ENCODE results near the gene SHISA5.
A peak's percentile ranks its signal among the peaks of the same experiment; 100 is the strongest.

Gene SHISA5

DNA sequence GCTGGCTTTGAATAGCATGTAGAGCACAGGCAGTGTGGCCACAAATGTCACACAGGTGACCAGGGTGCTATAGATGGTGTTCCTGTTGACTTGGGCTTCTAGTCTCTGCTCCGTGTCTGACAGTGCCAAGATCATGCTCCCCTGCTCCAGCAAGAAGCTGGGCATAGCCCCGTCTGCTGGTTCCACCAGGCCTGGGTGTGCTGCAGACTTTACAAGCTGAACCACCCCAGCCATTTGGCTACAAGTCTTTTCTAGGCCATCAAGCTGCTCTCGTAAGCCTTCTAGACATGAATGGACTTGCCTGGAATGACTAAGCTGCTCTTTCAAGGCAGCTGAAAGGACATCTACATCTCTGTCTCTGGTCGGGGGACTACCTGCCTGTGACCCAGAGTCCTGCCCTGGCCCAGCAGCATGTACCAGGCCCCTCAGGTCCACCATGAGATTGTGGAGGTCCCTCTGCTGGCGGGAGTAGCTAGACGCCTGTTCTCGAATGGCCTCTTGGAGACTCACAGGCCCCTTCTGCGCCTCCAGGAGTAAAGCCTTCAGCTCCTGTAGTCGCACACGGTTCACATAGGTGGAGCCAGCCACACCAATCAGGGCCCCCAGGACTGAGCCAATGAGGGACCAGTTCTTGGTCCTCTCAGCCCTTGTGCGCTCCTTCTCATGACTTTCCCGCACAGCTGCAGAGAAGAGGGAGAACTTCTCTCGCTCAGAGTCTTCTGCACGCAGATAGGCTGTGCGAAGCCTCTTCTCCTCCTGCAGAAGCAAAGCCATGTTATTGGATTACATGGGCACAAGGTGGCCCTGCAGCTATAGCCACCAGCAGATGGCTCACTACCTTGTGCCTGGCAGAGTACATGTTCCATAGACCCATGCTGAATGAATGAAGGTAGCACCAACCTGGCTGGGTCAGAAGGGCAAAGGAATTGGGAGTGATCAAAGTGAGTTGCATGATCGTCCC is 71.3 kb downstream of the SHISA5 start:
- no peak for FAIRE-seq
- DNase-seq (ENCODE audit: low spot score): no peak

DNA sequence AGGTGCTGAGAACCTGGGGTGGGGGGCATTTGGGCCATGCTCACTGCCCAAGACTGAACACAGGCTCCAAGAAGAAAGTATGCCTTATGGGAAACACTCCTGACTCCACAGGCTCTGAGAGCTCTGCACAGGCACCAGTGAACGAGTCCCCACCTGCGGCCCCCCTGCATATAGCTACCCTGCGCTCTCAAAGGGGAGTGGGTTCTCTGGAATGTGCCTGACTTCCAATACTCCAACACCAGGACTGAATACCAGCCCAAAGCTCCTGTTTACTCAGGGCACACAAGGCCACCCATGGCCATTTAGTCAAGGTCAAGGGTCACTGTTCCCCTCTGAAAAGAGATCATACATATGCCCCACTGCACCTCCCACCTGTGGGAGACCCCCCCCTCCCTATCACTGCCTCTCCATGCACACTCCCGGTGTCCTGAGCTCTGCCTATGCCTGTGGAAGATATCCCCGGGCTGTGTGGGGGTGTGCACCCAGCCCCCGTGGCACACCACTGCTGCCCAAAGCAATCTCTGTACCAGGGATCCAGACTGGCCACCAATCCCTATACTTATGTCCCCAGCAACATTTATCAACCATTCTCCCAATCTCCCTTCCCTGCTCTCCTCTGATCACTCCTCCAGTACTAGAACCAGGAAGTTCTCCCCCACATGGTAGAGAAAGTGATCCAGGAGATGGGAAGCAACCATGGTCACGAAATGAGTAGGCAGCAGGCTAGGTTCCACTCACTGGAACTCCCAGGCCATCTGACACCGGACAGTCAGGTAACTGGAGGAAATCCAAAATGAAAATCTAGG is 72.5 kb downstream of the SHISA5 start:
- DNase-seq (ENCODE audit: low spot score) (no peak), FAIRE-seq (no peak)

DNA sequence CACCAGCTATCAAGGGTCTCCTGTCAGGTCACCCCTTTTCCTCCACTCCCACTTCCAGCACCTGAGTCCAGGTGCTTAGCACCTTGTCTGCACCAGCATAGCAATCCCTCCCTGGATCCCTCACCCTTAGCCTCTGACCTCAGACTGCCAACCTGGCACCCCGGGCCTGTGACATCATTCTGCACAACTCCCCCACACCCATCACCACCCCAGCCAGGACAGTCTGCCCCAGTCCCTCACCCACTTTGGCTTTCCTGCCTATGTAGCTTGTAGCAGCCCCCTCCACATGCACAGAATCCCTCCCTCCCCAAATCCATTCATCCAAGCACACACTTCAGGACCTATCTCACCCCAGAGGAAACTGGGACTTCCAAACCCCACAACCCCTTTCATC is 73.3 kb downstream of the SHISA5 start:
- FAIRE-seq: no peak
- no peak for DNase-seq (ENCODE audit: low spot score)

DNA sequence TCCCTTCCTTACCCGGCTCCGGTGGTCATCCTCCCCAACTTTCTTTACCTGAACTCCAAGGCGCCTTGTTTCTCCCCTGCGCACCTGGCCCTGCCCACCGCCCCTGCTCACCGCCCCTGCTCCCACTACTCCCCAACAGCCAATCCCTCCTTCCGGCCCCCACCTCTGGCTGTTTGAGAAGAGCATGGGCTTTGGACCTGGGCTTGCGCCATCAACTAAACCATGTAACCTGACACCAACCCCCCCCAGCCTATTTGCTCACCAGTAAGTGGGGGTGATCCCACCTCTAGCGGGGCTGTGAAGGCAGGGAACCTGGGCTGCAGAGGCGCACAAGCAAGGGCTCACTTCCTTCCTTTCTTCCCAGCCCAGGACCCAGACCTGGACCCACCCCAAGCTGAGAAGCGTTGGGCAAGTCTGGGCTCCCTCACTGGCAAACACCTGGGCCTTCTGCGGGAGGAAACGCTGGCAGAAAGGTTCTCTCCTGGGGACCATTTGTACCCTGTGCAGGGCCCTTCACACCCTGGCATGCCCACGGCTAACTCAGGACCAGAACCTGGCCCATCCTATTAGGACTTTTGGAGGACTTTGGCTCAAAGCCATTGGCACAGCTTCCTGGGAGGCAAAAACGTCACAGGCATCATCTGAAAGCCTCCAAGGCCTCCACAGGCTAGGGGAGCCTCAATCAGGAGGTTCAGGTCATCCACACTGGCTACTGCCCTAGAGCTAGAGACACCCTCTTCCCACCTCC is 73.8 kb downstream of the SHISA5 start, which contains the start of gene PLXNB1:
Gene PLXNB1 (minus strand): TSS at position 127 of the 748 bp plus-strand sequence. CDS start 5,475 bp downstream, outside the sequence.
- no peak for DNase-seq (ENCODE audit: low spot score)
- no peak for FAIRE-seq

DNA sequence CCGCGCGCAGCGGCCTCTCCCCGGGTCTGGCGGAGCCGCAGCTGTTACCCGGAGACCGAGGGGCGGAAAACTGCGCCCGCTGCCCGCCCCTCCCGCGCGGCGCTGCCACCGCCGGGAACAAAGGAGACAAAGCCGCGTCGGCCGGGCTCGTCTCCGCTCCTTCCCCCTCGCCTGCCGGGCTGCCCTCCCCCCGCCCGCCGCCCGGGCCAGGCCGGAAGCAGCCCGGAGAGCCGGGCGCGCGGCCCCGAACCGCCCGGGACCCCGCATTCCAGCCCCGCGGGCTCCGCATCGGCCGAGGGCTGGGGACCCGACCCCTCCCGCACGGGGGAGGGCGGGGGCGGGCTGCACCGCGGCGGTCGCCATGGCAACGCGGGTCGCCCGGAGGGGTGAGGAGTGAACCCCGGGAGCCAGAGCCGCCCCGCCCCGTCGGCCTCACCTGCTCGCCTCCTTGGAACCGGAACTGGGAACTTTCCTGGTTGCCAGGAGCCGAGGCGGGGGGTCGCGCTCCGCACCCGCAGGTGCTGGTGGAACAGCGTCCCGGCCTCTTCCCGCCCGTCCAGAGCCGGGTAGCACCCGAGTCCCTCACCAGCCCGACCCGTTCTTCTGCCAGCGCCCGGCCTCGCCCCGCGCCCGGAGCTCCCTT is 74.5 kb downstream of the SHISA5 start:
- no peak for DNase-seq (ENCODE audit: low spot score)
- no peak for FAIRE-seq

DNA sequence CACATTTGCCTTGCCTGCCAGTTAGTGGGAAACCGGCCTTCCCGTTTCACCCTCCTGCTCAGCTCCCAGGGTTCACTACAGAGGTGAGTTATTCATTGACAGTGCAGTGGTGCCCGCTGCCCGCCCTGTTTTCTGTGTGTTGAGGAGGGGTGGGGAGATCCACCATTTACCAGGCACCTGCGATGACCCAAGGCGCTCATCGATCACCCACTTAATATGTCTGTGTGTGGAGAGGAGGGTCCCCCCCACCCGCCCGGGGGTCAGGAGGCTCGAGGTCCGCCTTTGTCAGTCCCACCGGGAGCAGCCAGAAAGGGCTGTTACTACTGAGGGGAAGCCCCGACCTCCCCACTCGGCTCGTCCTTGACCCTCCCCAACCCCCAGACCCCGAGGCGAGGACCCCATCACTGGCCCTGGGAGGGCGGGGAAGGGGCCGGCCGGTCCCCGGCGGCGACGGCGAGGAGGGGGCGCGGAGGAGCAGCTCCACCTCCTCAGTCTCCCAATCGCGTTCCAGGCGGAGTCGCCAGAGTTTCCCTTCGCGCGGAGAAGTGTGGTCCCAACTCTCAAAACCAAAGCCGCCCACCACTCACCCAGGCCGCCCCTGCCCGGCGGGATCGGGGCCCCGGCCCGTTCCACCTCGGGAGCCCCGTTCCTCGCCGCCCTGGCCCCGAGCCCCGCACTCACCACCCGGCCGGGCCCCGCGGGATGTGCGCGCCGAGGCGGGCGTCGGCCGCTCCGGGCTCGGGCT is 75.2 kb downstream of the SHISA5 start:
- FAIRE-seq (peak; percentile 8), DNase-seq (ENCODE audit: low spot score) (peak; percentile 40)

DNA sequence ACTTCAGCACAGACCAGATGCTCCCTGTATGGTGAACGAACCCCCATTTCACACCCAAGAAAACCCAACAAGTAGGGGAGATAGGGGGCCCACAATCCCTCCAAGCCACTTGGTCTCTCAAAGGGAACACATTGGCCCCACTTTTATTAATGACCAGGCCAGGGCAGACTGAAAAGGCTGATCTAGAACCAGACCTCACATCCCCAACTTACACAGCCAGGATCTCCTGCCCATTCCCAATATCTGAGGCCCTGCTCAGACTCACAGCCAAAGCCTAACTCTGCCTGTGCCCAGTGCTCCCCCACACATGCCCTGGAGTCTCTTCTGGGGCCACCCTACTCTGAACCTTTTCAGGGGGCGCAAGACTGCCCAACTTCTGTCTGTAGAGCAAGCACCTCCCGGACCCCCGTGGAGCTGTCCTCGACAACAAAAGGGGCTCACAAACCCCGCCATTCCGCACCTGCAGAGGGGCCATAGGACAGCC is 75.8 kb downstream of the SHISA5 start:
- FAIRE-seq (no peak), DNase-seq (ENCODE audit: low spot score) (no peak)

DNA sequence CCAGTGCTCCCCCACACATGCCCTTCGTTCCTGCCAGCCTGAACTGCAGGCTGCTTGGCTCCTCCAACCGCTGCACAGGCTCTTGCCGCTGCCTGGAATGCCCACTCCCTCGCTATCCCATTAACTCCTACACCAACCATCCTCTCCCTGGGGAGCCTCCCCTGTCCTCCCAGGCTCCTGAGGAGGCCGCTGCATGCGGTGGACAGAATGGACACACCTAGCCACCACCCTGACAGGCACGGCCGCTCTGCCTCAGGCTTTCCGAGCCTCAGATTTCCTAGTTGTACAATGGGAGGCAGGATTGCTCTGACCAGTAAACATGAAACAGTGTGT is 76.4 kb downstream of the SHISA5 start:
- no peak for FAIRE-seq
- no peak for DNase-seq (ENCODE audit: low spot score)

DNA sequence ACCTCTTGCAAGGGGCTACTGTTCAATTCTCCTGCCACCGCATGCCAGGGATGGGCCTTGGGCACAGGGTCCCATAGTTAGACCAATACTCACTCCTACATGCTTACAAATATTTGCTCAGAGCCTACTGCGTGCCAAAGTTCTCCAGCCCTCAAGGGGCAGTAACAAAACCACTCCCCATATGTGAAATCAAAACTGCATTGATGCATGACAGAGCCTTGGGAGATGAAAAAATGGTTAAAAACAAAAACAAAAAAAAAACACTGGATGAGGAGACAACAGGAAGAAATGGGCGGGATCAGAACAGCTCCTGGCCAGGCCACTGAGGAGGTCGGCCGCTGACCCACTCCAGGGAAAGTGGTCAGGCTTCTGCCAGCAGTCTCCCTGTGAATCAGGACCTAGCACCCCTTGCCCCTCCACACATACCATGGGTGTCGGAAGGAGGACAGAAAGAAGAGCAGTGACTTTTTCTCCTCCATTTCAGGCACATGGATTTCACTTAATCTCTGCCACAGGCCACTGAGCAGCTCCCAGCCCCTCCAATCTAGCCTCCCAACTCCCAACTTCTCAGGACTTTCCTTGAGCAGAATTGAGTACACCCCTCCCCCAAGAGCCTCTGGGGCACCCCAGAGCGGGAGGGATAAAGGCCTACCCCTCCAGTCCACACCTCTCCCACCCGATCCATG is 76.9 kb downstream of the SHISA5 start:
- FAIRE-seq: no peak

DNA sequence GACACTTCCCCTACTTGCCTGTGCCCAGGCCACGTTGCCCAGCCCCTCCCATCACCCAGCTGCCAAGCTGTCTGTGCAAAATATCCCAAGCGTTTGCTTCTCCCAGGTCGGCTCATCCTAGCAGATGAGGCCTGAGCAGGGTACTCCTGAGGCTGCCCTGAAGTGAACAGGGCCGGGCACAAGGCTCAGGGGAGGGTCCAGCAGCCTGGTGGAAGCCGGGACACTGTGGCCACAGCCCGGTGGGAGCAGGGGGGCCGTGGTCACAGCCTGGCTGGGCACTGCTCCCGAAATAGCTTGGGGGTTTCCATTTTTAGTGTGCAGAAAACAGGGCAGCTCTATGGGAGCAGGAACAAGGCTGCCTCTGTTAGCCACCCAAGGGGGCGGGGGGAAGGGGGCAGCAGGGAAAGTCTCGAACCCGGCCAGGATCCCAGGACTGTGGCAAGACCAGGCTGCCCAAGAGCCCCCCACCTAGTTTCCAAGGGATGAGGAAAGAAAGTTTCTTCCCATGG is 77.5 kb downstream of the SHISA5 start:
- FAIRE-seq: no peak

More for the DNA sequence above, 76.9 kb downstream of the SHISA5 start:
- no peak for DNase-seq (ENCODE audit: low spot score)

DNA sequence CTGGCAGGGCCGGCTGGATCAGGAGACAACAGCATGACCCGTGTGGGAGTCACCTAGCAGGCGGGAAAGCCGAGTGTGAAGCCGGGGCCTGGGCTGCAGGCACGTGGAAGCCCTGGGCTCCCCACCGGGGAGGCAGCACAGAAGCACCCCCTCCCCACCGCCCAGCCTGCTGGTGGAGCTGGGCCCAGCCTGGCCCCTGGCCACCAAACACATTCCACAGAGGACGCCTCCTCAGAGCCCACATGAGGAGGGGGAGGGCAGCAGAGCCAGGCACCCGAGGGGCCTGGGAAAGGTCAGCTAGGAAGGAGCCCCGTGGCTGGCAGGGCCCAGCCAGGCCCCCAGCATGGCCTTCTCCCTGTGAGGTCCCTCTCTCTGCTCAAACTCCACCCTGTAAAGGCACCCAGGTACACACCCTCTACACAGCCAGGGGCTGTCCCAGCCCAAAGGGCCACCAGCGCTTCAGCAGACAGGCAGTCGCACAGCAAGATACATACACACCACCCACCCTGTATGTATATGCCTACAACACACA is 78.6 kb downstream of the SHISA5 start:
- FAIRE-seq (no peak), DNase-seq (ENCODE audit: low spot score) (no peak)

More for the DNA sequence above, 77.5 kb downstream of the SHISA5 start:
- no peak for DNase-seq (ENCODE audit: low spot score)

DNA sequence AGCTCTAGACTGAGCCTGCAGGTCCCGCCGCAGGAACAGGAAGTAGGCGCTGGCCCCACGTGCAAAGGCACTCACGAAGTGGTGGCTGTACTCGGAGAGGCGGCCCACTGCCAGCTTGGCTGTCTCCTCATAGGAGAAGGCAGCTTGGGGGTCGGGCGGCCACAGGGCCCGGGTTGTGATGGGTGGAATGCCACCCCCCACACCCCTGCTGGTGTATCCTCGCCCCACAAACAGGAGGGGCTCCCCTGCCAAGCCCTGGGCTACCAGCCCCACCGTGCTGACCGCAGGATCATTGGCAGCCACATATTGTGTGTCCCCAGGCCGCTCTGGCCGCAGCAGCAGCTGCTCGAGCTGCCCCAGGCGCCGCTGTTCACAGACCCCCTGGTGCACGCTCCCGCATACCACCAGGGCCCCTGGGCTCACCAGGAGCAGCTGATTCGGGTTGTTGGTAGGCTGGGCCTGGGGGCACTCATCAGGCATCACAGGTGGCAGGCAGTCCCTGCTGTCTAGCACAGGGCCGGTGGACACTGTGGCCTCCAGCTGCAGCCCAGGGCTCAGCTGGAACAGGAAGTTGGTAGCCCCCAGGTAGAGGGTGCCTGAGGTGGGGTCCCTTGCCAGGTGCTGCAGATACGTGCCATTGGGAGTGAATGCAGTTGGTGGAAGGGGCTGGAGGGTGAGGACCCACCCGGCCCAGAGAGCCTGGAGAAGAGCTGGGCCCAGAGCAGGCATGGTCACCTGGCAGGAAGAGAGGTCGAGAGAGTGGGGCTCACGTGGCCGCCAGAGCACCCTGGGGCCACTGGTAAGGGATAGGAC is 79.9 kb downstream of the SHISA5 start:
- DNase-seq (ENCODE audit: low spot score) (no peak), FAIRE-seq (no peak)

DNA sequence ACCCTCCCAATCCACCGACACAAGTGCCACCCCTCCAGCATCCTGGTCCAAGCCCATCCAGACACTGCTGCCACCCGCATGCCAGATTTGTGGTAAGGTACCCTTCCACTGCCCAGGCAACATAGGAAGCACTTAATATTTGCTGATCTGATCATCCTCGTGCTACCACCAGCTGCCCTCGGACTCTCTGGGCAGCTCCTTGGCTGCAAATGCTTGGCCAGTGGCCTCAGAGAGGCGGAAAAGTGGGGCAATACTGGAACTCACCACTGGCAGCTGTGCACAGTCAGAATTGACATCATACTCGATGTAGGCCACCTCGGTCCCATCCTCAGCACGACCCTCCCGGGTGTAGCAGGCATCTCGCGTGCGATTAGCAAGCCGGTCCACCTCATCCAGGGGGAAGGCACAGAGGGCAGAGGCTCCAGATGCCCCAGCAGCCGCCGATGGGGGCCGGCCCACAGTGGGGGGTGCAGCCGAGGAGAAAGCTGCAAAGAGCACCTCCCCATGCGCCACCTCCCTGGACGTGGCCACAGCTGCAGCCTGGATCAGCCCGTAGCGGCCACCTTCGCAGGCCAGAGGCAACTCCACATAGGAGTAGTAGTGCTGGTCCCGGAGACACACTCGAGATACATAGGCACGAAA is 80.6 kb downstream of the SHISA5 start:
- FAIRE-seq: no peak
- no peak for DNase-seq (ENCODE audit: low spot score)

DNA sequence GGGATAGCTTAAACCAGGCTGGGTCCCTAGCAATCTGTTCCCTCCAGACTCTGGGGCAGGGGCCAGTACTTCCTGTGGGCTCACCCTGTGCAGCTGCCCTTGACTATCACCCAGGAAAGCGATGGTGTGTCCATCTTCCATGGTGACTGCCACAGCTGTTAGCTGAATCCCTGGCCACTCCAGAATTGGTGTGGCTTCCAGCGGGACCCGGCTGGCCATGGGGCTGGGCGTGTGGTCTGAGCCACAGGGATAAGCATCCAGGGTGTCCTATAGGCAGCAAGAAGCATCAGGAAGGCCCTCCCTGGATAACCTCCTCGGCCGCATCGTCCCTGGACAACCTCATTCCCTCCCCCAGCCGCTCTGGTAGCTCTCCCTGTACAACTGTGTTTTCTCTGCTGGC is 81.3 kb downstream of the SHISA5 start:
- no peak for DNase-seq (ENCODE audit: low spot score)
- FAIRE-seq: no peak

DNA sequence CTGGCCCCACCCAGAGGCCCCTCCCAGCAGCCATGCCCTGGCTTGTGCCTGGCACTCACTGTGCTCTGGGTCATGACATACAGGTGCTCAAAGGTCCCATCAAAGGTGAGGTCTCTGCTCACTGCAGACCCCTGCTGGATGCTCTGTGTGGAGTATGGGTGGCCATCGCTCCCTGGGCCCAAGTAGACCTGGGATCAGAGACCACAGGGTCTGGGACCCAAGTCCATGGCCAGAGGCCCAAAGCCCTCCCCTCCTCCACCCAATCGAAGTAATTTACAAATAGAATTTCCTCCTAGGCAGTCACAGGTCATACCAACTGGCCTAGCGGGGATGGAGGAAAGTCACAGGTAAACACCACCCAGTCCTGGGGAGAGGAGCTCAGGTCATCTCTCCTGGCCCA is 81.7 kb downstream of the SHISA5 start:
- FAIRE-seq (no peak), DNase-seq (ENCODE audit: low spot score) (no peak)

DNA sequence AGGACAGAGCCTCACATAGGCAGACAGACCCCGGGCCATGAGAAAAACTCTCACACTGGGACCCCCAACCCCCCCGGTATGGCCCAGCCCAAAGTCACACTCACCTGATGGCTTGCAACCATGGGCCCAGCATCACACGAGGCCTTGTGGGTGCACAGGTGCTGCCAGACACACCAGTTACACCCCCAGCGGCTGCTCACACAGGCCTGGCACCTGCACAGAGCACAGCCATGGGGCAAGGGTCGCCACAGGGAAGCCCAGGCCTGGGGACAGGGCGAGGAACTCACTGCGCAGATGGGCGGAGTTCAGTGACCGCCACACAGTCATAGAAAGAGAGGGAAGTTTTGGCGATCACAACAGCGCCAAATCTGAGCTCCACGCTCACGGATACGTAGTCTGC is 83.4 kb downstream of the SHISA5 start:
- DNase-seq (ENCODE audit: low spot score): no peak
- no peak for FAIRE-seq

DNA sequence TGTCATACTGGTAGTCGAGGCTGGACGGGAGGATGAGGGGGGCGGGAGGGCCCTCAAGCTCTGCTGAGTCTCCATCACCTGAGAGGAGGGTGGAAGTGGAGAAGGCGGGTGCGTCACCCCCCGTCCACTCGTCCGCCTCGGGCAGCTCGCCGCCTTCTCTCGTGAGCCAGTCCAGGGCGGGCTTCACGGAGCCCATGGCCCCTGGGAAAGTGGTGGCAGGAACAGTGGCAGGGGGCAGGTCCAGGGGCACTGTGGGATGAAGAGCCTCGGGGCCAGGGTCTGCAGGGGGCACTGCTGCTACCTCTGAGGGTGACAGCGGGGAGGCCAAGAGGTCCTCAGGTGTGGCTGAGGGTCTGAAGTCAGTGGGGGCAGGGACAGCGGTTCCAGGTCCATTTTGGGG is 84.4 kb downstream of the SHISA5 start:
- DNase-seq (ENCODE audit: low spot score) (no peak), FAIRE-seq (no peak)

DNA sequence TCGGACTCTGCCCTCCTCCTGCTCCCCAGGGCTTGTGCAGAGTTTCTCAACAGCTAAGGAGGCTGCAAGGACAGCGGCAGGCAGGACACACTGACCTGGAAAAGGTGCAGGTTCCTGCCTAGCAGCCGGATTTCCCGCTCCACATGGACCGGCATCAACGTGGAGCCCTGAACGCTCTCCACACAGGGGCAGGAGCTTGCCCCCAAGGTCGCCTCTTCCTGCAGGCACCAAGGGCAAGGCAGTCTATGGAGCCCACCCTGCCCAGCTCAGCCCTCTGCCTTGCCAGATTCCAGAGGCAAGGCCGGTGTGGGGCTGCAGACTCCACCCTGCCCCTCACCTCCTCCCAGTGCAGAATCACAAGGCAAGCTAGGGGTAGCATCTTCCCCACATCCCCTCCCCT is 84.8 kb downstream of the SHISA5 start:
- no peak for DNase-seq (ENCODE audit: low spot score)
- FAIRE-seq: no peak

Measured in RCC 7860 (cell line).